ENCODE results near the gene SCG3. TPM values are rescaled to one million over a fixed set of nuclear protein-coding genes. Genes with fewer than 3 reads are reported as not detected.

The SCG3 gene
- total RNA-seq, 1 experiment from 2014 or later = 22.7 TPM

GRCh38 chr15:51649659-51650521 is 31.4 kb upstream of the SCG3 start:
- Histone ChIP-seq H2AFZ (ENCODE audit: low read length) (no peak overlapping the region), H4K91ac (ENCODE audit: insufficient read length, low read depth, low read length) (no peak overlapping the region), H3K79me2 (ENCODE audit: insufficient read depth, low read length) (no peaks in the 10 kb centered on the region), H4K5ac (ENCODE audit: insufficient read length, low read depth, low read length) (no peak overlapping the region), H3K79me1 (ENCODE audit: insufficient read depth, low read depth, low read length, poor library complexity, severe bottlenecking) (no peaks in the 10 kb centered on the region), H2BK15ac (ENCODE audit: low read depth, low read length) (no peak overlapping the region), H3K23me2 (ENCODE audit: insufficient read length, low read depth, low read length, poor library complexity, severe bottlenecking) (no peaks in the 10 kb centered on the region), H3K23ac (ENCODE audit: insufficient read length, low read depth, low read length) (no peak overlapping the region), H2BK5ac (ENCODE audit: insufficient read length, low read length) (no peak overlapping the region), H3K27ac (ENCODE audit: insufficient read length, low read depth, low read length) (no peak overlapping the region), H3K27me3 (ENCODE audit: insufficient read depth, low read length) (no peaks in the 10 kb centered on the region), H2AK5ac (ENCODE audit: insufficient read length, low read length) (no peak overlapping the region), H3K4me1 (ENCODE audit: insufficient read depth, low read length) (no peaks in the 10 kb centered on the region), H2BK12ac (ENCODE audit: insufficient read length, low read depth, low read length) (no peak overlapping the region), H3K56ac (ENCODE audit: insufficient read length, low read depth, low read length) (no peak overlapping the region), H3K14ac (ENCODE audit: insufficient read depth, low read length) (no peak overlapping the region), H3K18ac (ENCODE audit: insufficient read length, low read depth, low read length) (no peak overlapping the region), H2BK20ac (ENCODE audit: low read depth, low read length, poor library complexity, severe bottlenecking) (no peak overlapping the region), H3K9ac (ENCODE audit: extremely low read depth, insufficient read length, low read length) (no peak overlapping the region), H4K8ac (replicated peaks; ENCODE audit: insufficient read length, low read depth, low read length) (no peak overlapping the region), H4K20me1 (ENCODE audit: control insufficient read depth, insufficient read depth, insufficient read length) (no peaks in the 10 kb centered on the region), H2BK120ac (ENCODE audit: low read depth, low read length, poor library complexity, severe bottlenecking) (no peak overlapping the region), H3K4me2 (ENCODE audit: insufficient read depth, insufficient read length, low read length) (no peak overlapping the region), H3K4ac (ENCODE audit: low read depth, low read length) (no peak overlapping the region), H3T11ph (ENCODE audit: low read length) (no peak overlapping the region), H3K9me3 (ENCODE audit: control insufficient read depth, low read depth, low read length) (no peaks in the 10 kb centered on the region)
- WGBS (ENCODE audit: extremely low coverage, insufficient read length, low lambda C conversion rate) = no CpG with 5 or more reads among the region's 4 CpGs
- Mint-ChIP-seq H3K27ac (no peak overlapping the region), H3K4me1 (peaks cover 6 to 7% of the 10 kb centered on the region in 2 experiments), H3K27me3 (ENCODE audit: low read depth) (no peaks in the 10 kb centered on the region; the same call in 1 of the 2 replicates), H3K9me3 (no peaks in the 10 kb centered on the region; a peak in 1 of 5 replicates), H3K36me3 (ENCODE audit: insufficient read depth in 1 of 3, low read depth in 3 of 3) (no peaks in the 10 kb centered on the region), H3K4me3 (no peak overlapping the region)
- DNase-seq = no peak
- TF ChIP-seq, protein P1, sequence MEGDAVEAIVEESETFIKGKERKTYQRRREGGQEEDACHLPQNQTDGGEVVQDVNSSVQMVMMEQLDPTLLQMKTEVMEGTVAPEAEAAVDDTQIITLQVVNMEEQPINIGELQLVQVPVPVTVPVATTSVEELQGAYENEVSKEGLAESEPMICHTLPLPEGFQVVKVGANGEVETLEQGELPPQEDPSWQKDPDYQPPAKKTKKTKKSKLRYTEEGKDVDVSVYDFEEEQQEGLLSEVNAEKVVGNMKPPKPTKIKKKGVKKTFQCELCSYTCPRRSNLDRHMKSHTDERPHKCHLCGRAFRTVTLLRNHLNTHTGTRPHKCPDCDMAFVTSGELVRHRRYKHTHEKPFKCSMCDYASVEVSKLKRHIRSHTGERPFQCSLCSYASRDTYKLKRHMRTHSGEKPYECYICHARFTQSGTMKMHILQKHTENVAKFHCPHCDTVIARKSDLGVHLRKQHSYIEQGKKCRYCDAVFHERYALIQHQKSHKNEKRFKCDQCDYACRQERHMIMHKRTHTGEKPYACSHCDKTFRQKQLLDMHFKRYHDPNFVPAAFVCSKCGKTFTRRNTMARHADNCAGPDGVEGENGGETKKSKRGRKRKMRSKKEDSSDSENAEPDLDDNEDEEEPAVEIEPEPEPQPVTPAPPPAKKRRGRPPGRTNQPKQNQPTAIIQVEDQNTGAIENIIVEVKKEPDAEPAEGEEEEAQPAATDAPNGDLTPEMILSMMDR (conservative IDR thresholded peaks at IDR 0.05) = peak; percentile 87
